Natural killer cell treated with Interleukin-12 subunit alpha and Interleukin-12 subunit beta and Interleukin-15 and Interleukin-18, amount 100 ng/mL, for 72 hours (primary cell): Measurements from ENCODE around the gene SOX12. TPM values are rescaled to one million over a fixed set of nuclear protein-coding genes. Genes with fewer than 3 reads are reported as not detected.

ENCODE experiments used
- total RNA-seq, 2 donors: library from RNA; stranded (reverse); gene quantifications; one replicate each; pipeline ENCODE4 v1.2.3, GENCODE V29; 2022

SOX12 gene
- total RNA-seq, 2 donors from 2014 or later, result 0.36 to 1.5 TPM

Other genes with a start within 250 kb of the SOX12 start
- not detected for gene DEFB125, start 237.9 kb upstream of the SOX12 start, total RNA-seq
- not detected for gene DEFB126, start 183.0 kb upstream of the SOX12 start, total RNA-seq
- not detected for gene DEFB127, start 168.1 kb upstream of the SOX12 start, total RNA-seq
- not detected for gene DEFB128, start 135.8 kb upstream of the SOX12 start, total RNA-seq
- not detected for gene DEFB129, start 98.3 kb upstream of the SOX12 start, total RNA-seq
- gene DEFB132, start 67.8 kb upstream of the SOX12 start, total RNA-seq, result not detected
- gene C20orf96, start 34.8 kb upstream of the SOX12 start, total RNA-seq, result 1 to 10 TPM; 2.0 to 6.2 TPM
- 10 to 100 TPM; 18.7 to 20.6 TPM for gene ZCCHC3, start 28.0 kb upstream of the SOX12 start, total RNA-seq
- 1 to 10 TPM; 3.6 to 5.5 TPM for gene NRSN2, start 21.6 kb downstream of the SOX12 start, total RNA-seq
- 10 to 100 TPM; 18.0 to 21.6 TPM for gene TRIB3, start 55.2 kb downstream of the SOX12 start, total RNA-seq
- gene RBCK1, start 82.7 kb downstream of the SOX12 start, total RNA-seq, result 100 to 1,000 TPM; 157 to 159 TPM
- gene TBC1D20, start 137.0 kb downstream of the SOX12 start, total RNA-seq, result 10 to 100 TPM; 46.4 to 56.8 TPM
- gene CSNK2A1, start 218.2 kb downstream of the SOX12 start, total RNA-seq, result 100 to 1,000 TPM; 134 to 163 TPM